Measurements from ENCODE around the gene ACVR1.
"Not testable (repeated sequence)": the region's sequence is repeated elsewhere in the genome, so short reads cannot be mapped to it uniquely, and the experiment has no call there.

ACVR1 gene

DNA sequence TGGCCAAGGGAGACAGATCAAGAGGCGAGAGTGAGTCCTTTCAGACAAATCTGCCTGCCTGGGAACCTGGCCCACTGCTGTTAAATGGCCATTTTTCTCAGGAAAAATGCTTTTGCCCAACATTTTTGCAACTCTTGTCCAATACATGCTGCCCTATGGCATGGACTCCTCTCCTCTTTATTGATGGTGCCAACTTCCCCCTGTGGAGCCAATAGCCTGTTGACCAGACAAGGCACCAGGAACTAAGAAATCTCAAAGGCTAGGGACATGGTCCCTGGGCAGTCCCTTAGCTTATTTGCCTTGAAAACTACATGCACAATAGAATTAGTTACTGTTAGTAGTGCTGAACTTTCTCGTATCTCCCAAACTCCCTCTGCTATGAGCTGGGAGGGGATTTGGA is 155.6 kb downstream of the ACVR1 start:
- DNase-seq (ENCODE audit: insufficient read length, low spot score): no peak
- FAIRE-seq: no peak
- TF ChIP-seq POLR2A (IDR thresholded peaks at IDR 0.05; ENCODE audit: low read depth, low read length): no peak

DNA sequence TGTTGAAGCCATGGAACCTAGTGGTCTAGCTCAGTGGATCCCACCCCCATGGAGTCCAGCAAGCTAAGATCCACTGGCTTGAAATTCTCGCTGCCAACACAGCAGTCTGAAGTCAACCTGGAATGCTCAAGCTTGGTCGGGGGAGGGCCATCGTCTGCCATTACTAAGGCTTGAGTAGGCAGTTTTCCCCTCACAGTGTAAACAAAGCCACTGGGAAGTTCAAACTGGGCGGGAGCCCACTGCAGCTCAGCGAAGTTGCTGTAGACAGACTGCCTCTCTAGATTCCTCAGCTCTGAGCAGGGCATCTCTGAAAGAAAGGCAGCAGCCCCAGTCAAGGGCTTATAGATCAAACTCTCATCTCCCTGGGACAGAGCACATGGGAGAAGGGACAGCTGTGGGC is 171.5 kb downstream of the ACVR1 start:
- not testable (repeated sequence) for DNase-seq (ENCODE audit: insufficient read length, low spot score); FAIRE-seq

- not testable (repeated sequence) for FAIRE-seq; DNase-seq (ENCODE audit: insufficient read length, low spot score)
Measured at GRCh38 chr2:157704148-157704547, 172.0 kb downstream of the ACVR1 start.

DNA sequence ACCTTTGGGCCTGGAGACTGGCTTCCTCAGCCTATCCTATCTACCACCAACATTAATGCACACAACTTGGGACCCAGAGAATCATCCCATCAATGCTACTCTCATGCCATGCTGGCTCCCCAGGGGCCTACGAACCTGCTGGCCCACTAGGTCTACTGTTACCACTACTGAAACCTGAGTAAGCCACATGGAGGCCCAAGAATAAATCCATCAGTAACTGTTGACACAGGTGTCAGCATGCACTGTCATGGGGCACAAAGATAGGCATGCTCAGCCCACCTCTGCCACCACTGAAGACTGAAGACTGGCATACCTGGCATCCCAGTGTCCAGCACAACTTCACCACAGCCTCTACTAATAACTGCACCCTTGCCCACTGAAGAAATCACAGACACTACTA is 176.3 kb downstream of the ACVR1 start:
- no peak for TF ChIP-seq POLR2A (IDR thresholded peaks at IDR 0.05; ENCODE audit: low read depth, low read length)
- DNase-seq (ENCODE audit: insufficient read length, low spot score) (no peak), FAIRE-seq (no peak)

DNA sequence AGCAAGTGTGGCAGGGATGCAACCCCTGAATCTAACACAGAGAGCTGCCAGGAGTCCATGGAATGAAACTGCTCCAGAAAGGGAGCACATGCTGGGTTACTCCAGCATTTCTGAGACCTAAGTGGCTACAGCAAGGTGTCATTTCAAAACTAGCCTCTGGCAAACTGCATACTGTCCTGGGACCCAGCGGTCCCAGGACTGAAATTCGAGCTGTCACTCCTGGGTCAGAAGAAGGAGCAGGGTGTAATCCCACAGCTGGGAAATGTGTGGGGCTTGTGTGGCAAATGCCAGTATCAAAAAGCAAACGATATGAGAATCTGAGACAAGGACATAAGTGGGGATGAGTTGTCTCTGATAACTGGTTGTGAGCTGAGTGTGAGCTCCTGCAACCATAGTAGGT is 177.1 kb downstream of the ACVR1 start:
- FAIRE-seq (no peak), DNase-seq (ENCODE audit: insufficient read length, low spot score) (no peak)
- no peak for TF ChIP-seq POLR2A (IDR thresholded peaks at IDR 0.05; ENCODE audit: low read depth, low read length)

DNA sequence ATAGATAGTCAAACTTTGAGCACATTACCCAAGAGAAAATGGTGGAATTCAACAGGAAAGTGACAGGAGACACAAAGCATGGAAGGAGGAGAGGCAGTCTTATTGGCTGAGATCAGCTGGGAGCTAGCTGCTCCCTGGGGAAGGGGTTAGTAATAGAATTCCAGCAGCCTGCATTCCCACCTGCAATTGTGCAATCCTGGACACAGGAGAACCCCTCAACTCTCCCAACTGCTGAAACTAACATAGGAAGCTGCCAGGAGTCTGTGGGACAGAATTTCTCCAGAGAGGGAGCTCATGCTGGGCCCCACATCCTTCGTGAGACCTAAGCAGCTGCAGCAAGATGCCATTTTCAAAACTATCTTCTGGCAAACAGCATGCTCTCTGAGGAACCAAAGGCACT is 177.7 kb downstream of the ACVR1 start:
- FAIRE-seq (no peak), DNase-seq (ENCODE audit: insufficient read length, low spot score) (no peak)
- no peak for TF ChIP-seq POLR2A (IDR thresholded peaks at IDR 0.05; ENCODE audit: low read depth, low read length)

- FAIRE-seq (no peak), DNase-seq (ENCODE audit: insufficient read length, low spot score) (no peak)
- no peak for TF ChIP-seq POLR2A (IDR thresholded peaks at IDR 0.05; ENCODE audit: low read depth, low read length)
Measured at GRCh38 chr2:157696036-157696435, 180.1 kb downstream of the ACVR1 start.

- DNase-seq (ENCODE audit: insufficient read length, low spot score): peak; percentile 40
- FAIRE-seq: peak; percentile 99
- no peak for TF ChIP-seq POLR2A (IDR thresholded peaks at IDR 0.05; ENCODE audit: low read depth, low read length)
Measured at GRCh38 chr2:157692768-157693167, 183.4 kb downstream of the ACVR1 start.

DNA sequence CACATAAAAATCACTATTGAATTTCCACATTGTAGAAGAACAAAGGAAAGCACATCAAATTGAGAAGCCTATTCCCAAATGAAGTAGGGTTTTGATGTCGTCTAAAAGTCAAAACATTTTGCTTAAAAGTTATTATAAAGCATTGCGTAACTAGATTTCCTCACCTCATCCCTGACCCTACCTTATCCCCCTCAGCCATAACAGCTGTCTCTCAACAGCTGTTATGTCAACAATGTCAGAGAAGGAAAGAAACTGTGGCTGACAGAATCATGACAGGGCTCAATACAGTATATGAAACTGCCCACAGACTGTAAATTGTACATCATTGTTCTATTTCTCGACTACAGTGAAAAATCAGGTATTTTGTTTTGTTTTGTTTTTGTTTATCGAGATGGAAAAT is 184.4 kb downstream of the ACVR1 start:
- no peak for DNase-seq (ENCODE audit: insufficient read length, low spot score)
- peak; percentile 20 for FAIRE-seq

GRCh38 chr2:157691131-157691530 is 185.0 kb downstream of the ACVR1 start:
- TF ChIP-seq POLR2A (IDR thresholded peaks at IDR 0.05; ENCODE audit: low read depth, low read length): no peak
- no peak for FAIRE-seq

More for the DNA sequence above, 184.4 kb downstream of the ACVR1 start:
- no peak for TF ChIP-seq POLR2A (IDR thresholded peaks at IDR 0.05; ENCODE audit: low read depth, low read length)

More at GRCh38 chr2:157691131-157691530, 185.0 kb downstream of the ACVR1 start:
- no peak for DNase-seq (ENCODE audit: insufficient read length, low spot score)
